Esophagus squamous epithelium (tissue), 4 donors: ENCODE data around the gene DAP3.

Experiments used
- POLR2A ChIP-seq, 4 donors: fragments of 450-650 bp; IDR thresholded peaks; one replicate each; pipeline ENCODE4 v1.6.1; 2017; ENCODE audit warnings: antibody characterized with exemption in 4 of 4, mild to moderate bottlenecking in 4 of 4, moderate library complexity in 3 of 4
- TF ChIP-seq, protein P1 (sequence below), 6 experiments: fragments of 450-650 bp in 4 of 6; fragments of 200-600 bp in 2 of 6; sonication (generic) in 2 of 6; IDR thresholded peaks; one replicate each; pipeline ENCODE4 v1.5.1; 2016 to 2019; ENCODE audit warnings: antibody characterized with exemption in 6 of 6, mild to moderate bottlenecking in 4 of 6, moderate library complexity in 4 of 6

DNA sequence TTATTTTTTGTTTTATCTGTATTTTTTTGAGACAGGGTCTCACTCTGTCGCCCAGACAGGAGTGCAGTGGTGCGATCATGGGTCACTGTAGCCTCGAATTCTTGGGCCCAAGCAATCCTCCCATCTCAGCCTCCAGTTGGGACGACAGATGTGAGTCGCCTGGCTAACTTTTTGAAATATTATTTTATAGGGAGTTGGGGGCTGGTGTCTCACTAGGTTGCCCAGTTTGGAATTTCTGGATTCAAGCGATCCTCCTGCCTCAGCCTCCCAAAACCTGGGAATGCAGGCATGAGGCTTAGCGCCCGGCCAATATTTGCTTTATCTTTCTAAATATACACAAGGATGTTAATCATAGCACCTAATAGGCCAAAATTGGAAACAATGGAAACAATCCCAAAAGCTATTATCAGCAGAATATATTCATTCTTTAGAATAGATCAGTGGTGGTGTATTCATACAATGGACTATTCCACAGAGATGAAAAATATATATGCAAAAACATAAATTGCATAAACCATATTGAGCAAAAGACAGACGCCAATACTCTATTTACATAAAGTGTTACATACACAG is 55.9 kb downstream of the DAP3 start:
- TF ChIP-seq, protein P1, sequence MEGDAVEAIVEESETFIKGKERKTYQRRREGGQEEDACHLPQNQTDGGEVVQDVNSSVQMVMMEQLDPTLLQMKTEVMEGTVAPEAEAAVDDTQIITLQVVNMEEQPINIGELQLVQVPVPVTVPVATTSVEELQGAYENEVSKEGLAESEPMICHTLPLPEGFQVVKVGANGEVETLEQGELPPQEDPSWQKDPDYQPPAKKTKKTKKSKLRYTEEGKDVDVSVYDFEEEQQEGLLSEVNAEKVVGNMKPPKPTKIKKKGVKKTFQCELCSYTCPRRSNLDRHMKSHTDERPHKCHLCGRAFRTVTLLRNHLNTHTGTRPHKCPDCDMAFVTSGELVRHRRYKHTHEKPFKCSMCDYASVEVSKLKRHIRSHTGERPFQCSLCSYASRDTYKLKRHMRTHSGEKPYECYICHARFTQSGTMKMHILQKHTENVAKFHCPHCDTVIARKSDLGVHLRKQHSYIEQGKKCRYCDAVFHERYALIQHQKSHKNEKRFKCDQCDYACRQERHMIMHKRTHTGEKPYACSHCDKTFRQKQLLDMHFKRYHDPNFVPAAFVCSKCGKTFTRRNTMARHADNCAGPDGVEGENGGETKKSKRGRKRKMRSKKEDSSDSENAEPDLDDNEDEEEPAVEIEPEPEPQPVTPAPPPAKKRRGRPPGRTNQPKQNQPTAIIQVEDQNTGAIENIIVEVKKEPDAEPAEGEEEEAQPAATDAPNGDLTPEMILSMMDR (IDR thresholded peaks at IDR 0.05), result no peak
- TF ChIP-seq POLR2A (IDR thresholded peaks at IDR 0.05), result no peak
